Measurements from ENCODE around the gene ABCC12. TPM values are rescaled to one million over a fixed set of nuclear protein-coding genes. Genes with fewer than 3 reads are reported as not detected.

The ABCC12 gene
- total and polyA plus RNA-seq, 2 of the 8 experiments (the other 6 are each of a cell fraction or from before 2014, with no cell fraction given): 0.05 TPM; not detected in 1

GRCh38 chr16:48176635-48177408, 21.0 kb upstream of the ABCC12 start:
- Histone ChIP-seq H3K23ac (ENCODE audit: insufficient read length) (no peak overlapping the region), H3K79me1 (ENCODE audit: low read depth, low read length) (no peaks in the 10 kb centered on the region), H3K4ac (replicated peaks; ENCODE audit: insufficient read length, low read depth, low read length) (no peak overlapping the region), H4K8ac (ENCODE audit: extremely low read depth, insufficient read depth, low read length) (no peak overlapping the region), H3K36me3 (ENCODE audit: control insufficient read depth in 2 of 4, insufficient read depth in 4 of 4, low read length in 3 of 4) (no peaks in the 10 kb centered on the region), H3K4me2 (ENCODE audit: insufficient read depth in 1 of 2, low read depth in 2 of 2, low read length in 2 of 2) (no peak overlapping the region), H4K91ac (replicated peaks; ENCODE audit: insufficient read length, low read length) (no peak overlapping the region), H4K5ac (ENCODE audit: insufficient read length, low read depth, low read length) (no peak overlapping the region), H2AK5ac (ENCODE audit: low read depth, low read length) (no peak overlapping the region), H3K4me1 (replicated peaks in 1 of 4; ENCODE audit: control insufficient read depth in 3 of 4, insufficient read depth in 4 of 4, low read length in 3 of 4) (no peaks in the 10 kb centered on the region), H3K9ac (replicated peaks in 1 of 4; ENCODE audit: extremely low read depth in 1 of 4, low read depth in 3 of 4, low read length in 3 of 4) (no peak overlapping the region), H2BK12ac (ENCODE audit: low read depth, low read length) (no peak overlapping the region), H3K23me2 (ENCODE audit: low read depth, low read length) (no peaks in the 10 kb centered on the region), H3K9me3 (ENCODE audit: insufficient read depth in 2 of 2, low read depth in 1 of 2, low read length in 1 of 2) (no peaks in the 10 kb centered on the region), H3K79me2 (ENCODE audit: control insufficient read depth in 1 of 2, insufficient read depth in 2 of 2, low read length in 2 of 2) (no peaks in the 10 kb centered on the region), H3K4me3 (ENCODE audit: extremely low read depth in 1 of 4, insufficient read depth in 2 of 4, low read depth in 3 of 4, low read length in 4 of 4) (no peak overlapping the region), H2AFZ (ENCODE audit: low read length) (no peak overlapping the region), H3K27ac (ENCODE audit: low read depth, low read length) (no peak overlapping the region), H3K27me3 (replicated peaks in 1 of 4; ENCODE audit: control insufficient read depth in 3 of 4, extremely low read depth in 1 of 4, insufficient read depth in 3 of 4, low read length in 3 of 4) (no peaks in the 10 kb centered on the region), H2BK20ac (ENCODE audit: low read length) (no peak overlapping the region), H4K20me1 (replicated peaks in 1 of 2; ENCODE audit: control insufficient read depth in 1 of 2, insufficient read depth in 2 of 2, low read length in 2 of 2) (no peaks in the 10 kb centered on the region), H3K18ac (ENCODE audit: extremely low read depth, low read length) (no peak overlapping the region), H3K14ac (ENCODE audit: insufficient read length) (no peak overlapping the region), H2BK120ac (replicated peaks; ENCODE audit: low read depth, low read length) (no peak overlapping the region), H3K56ac (replicated peaks; ENCODE audit: insufficient read length, low read depth, low read length) (no peak overlapping the region), H2BK15ac (ENCODE audit: low read length) (no peak overlapping the region), H2BK5ac (ENCODE audit: low read depth, low read length) (no peak overlapping the region)
- FAIRE-seq (no peak), DNase-seq (ENCODE audit: low read depth in 1 of 2, low spot score in 2 of 2) (no peak)
- 91% methylated on average over 20 of the region's 20 CpGs; no CpG with 5 or more reads in 1 of the 2 experiments for whole genome bisulfite sequencing, 2 experiments (ENCODE audit: extremely low coverage in 1 of 2, insufficient coverage in 1 of 2, insufficient read length in 1 of 2, insufficient replicate concordance in 2 of 2, low coverage in 1 of 2, low lambda C conversion rate in 2 of 2, missing lambda C conversion rate in 1 of 2)
- CTCF ChIA-PET (ENCODE audit: partially characterized antibody): interaction anchor here (0.8 to 4.6 kb wide), 2 partner anchors 12 to 58 kb away, joined by 3 to 25 read pairs; no protein-coding TSS in a partner anchor
- POLR2A ChIA-PET (ENCODE audit: partially characterized antibody): no interaction called here
- no peak for TF ChIP-seq POLR2A (IDR thresholded peaks at IDR 0.05; ENCODE audit: control extremely low read depth in 1 of 2, low read depth in 2 of 2, low read length in 2 of 2)
- TF ChIP-seq CBX8 (IDR thresholded peaks at IDR 0.05; ENCODE audit: borderline replicate concordance, low read depth, low read length): no peak
- TF ChIP-seq HDAC6 (IDR thresholded peaks at IDR 0.05; ENCODE audit: low read depth, low read length): no peak
- TF ChIP-seq CBX5 (IDR thresholded peaks at IDR 0.05; ENCODE audit: low read depth, low read length): no peak
- no peak for TF ChIP-seq HDAC2 (IDR thresholded peaks at IDR 0.05; ENCODE audit: borderline replicate concordance in 1 of 2, low read depth in 2 of 2, low read length in 2 of 2)
- no peak for TF ChIP-seq ATF3 (IDR thresholded peaks at IDR 0.05; ENCODE audit: insufficient read depth, low read depth, low read length)
- no peak for TF ChIP-seq CTBP2 (IDR thresholded peaks at IDR 0.05; ENCODE audit: borderline replicate concordance, insufficient read depth, insufficient read length, low read length)
- TF ChIP-seq CHD2 (IDR thresholded peaks at IDR 0.05; ENCODE audit: low read length): no peak
- TF ChIP-seq JUND (IDR thresholded peaks at IDR 0.05; ENCODE audit: low read length): no peak
- no peak for TF ChIP-seq POU5F1 (IDR thresholded peaks at IDR 0.05; ENCODE audit: low read depth, low read length)
- no peak for TF ChIP-seq JUN (IDR thresholded peaks at IDR 0.05; ENCODE audit: low read depth, low read length)
- TF ChIP-seq BACH1 (IDR thresholded peaks at IDR 0.05; ENCODE audit: low read length): no peak
- no peak for TF ChIP-seq CREB1 (IDR thresholded peaks at IDR 0.05)
- TF ChIP-seq BRCA1 (IDR thresholded peaks at IDR 0.05; ENCODE audit: low read depth, low read length): no peak

Data from H1 (cell line).